Measurements from ENCODE around the gene GTF3C1. TPM values are rescaled to one million over a fixed set of nuclear protein-coding genes. Genes with fewer than 3 reads are reported as not detected.

The GTF3C1 gene
- total RNA-seq, 1 experiment from 2014 or later, result 38.1 TPM

DNA sequence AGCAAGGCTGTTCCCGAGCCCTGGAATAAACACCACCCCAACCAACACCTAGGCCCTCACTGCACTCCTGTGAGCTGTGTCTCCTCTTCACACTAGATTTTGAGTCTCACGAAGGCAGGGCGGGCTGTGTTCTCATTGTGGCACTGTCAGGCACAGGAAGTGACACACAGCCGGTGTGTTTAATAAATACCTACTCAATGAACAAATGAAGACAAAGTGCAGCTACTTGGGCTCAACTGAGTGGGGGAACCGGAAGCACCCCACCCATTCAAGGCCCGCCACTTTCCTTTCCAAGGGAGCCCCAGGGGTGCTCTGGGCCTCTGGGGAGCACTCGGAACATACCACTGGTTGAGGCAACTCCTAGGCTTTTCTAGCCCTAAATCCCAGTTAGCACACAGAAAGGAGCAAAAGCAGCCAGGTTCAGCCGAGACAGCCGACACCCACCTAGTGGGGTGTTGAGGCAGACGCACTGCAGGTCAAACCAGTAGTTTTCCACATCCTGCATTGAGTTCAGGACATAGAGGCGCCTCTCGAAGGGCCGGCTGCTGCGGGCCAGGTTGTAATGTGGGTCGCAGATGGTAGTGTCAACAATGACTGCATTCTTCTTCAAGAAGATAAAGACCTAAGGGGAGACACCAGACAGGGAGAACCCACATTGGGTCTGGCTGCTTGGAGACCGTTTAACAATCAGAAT, 57.7 kb downstream of the GTF3C1 start:
- intact Hi-C loops (cut with micrococcal nuclease), result no loop called here
- POLR2A ChIA-PET, result no interaction called here
- H3K36me3 Mint-ChIP-seq (ENCODE audit: insufficient read depth, unreplicated experiment), result peaks cover 95% of the 10 kb centered on the region
- BruUV-seq (replicated peaks), result no TSS peak
- H3K4me1 Mint-ChIP-seq (ENCODE audit: insufficient read depth, unreplicated experiment), result no peaks in the 10 kb centered on the region
- CTCF ChIA-PET, result no interaction called here
- no peak overlapping the region for H3K27ac Mint-ChIP-seq (ENCODE audit: low read depth, unreplicated experiment)
- no peaks in the 10 kb centered on the region for H3K27me3 Mint-ChIP-seq (ENCODE audit: insufficient read depth, unreplicated experiment)
- TF ChIP-seq, protein P1, sequence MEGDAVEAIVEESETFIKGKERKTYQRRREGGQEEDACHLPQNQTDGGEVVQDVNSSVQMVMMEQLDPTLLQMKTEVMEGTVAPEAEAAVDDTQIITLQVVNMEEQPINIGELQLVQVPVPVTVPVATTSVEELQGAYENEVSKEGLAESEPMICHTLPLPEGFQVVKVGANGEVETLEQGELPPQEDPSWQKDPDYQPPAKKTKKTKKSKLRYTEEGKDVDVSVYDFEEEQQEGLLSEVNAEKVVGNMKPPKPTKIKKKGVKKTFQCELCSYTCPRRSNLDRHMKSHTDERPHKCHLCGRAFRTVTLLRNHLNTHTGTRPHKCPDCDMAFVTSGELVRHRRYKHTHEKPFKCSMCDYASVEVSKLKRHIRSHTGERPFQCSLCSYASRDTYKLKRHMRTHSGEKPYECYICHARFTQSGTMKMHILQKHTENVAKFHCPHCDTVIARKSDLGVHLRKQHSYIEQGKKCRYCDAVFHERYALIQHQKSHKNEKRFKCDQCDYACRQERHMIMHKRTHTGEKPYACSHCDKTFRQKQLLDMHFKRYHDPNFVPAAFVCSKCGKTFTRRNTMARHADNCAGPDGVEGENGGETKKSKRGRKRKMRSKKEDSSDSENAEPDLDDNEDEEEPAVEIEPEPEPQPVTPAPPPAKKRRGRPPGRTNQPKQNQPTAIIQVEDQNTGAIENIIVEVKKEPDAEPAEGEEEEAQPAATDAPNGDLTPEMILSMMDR (IDR thresholded peaks at IDR 0.05; ENCODE audit: unreplicated experiment), result no peak
- no peaks in the 10 kb centered on the region for H3K9me3 Mint-ChIP-seq (ENCODE audit: unreplicated experiment)
- no peak for DNase-seq (ENCODE audit: unreplicated experiment)
- no peak overlapping the region for H3K4me3 Mint-ChIP-seq (ENCODE audit: unreplicated experiment)

DNA sequence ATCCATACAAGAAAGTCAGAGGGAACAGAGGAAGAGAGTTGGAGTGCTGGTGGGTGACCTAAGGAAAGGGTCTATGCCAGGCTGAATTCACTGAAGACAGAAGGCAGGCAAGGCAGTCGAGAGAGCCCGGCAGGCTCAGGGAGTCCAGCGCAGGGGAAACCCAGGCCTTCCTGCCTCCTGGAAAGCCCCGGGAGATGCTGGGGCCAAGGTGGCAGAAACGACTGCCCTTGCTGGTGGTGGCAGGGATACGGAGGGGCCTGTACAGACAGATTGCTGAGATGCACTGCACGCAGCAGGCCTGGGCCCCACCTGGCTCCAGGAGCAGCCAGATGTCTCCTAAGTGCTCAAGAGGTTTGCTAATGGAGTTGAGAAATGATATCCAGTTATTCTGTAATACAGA, 59.8 kb downstream of the GTF3C1 start:
- Mint-ChIP-seq H3K9me3 (ENCODE audit: unreplicated experiment) (no peaks in the 10 kb centered on the region), H3K27ac (ENCODE audit: low read depth, unreplicated experiment) (no peak overlapping the region), H3K27me3 (ENCODE audit: insufficient read depth, unreplicated experiment) (no peaks in the 10 kb centered on the region), H3K4me3 (ENCODE audit: unreplicated experiment) (no peak overlapping the region), H3K4me1 (ENCODE audit: insufficient read depth, unreplicated experiment) (no peaks in the 10 kb centered on the region), H3K36me3 (ENCODE audit: insufficient read depth, unreplicated experiment) (peaks cover 85% of the 10 kb centered on the region)
- no peak for DNase-seq (ENCODE audit: unreplicated experiment)
- intact Hi-C loops (cut with micrococcal nuclease), result no loop called here
- TF ChIP-seq, protein P1 (IDR thresholded peaks at IDR 0.05; ENCODE audit: unreplicated experiment), result no peak
- CTCF ChIA-PET, result no interaction called here
- POLR2A ChIA-PET, result no interaction called here
- no TSS peak for BruUV-seq (replicated peaks)

DNA sequence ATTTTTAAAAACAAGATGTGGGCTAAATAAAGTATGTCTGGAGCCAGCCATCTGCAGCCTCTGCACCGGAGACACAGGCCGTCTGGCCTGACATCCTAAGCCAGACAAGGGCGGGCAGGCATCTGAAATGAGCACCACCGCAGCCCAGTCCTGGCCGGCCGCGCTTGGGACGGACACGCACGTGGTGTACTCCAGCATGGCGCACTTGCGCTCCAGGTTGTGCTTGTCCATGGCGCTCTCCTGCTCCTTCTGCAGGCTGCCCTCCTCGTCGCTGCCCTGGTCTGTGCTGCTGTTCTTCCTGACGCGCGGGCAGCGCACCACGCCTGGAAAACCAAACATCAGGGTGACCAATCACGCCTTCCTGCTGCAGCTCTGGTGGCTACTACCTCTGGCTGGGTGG, 60.3 kb downstream of the GTF3C1 start:
- POLR2A ChIA-PET, result no interaction called here
- H3K9me3 Mint-ChIP-seq (ENCODE audit: unreplicated experiment), result no peaks in the 10 kb centered on the region
- TF ChIP-seq, protein P1 (IDR thresholded peaks at IDR 0.05; ENCODE audit: unreplicated experiment), result no peak
- H3K4me1 Mint-ChIP-seq (ENCODE audit: insufficient read depth, unreplicated experiment), result no peaks in the 10 kb centered on the region
- CTCF ChIA-PET, result no interaction called here
- no peak overlapping the region for H3K4me3 Mint-ChIP-seq (ENCODE audit: unreplicated experiment)
- BruUV-seq (replicated peaks), result no TSS peak
- DNase-seq (ENCODE audit: unreplicated experiment), result no peak
- intact Hi-C loops (cut with micrococcal nuclease), result no loop called here
- no peak overlapping the region for H3K27ac Mint-ChIP-seq (ENCODE audit: low read depth, unreplicated experiment)
- H3K27me3 Mint-ChIP-seq (ENCODE audit: insufficient read depth, unreplicated experiment), result no peaks in the 10 kb centered on the region
- peaks cover 85% of the 10 kb centered on the region for H3K36me3 Mint-ChIP-seq (ENCODE audit: insufficient read depth, unreplicated experiment)

DNA sequence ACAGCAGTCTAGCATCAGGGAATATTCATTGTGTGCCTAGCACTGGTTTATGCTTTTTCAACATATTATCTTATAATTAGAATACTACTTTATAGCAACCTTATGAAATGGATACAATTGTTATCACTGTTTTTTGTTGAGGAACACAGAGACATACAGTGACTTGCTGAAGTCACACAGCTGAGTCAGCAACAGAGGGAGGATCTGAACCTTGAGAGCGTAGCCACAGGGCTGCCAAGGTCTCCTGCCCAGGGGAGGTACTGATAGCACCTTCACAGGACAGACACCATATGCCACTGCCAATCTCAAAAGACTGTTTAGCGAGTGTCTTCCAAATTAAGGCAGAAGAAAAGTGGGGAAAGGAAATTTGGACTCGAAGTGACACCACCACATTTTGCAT, 63.0 kb downstream of the GTF3C1 start:
- H3K27me3 Mint-ChIP-seq (ENCODE audit: insufficient read depth, unreplicated experiment), result no peaks in the 10 kb centered on the region
- intact Hi-C loops (cut with micrococcal nuclease), result no loop called here
- POLR2A ChIA-PET, result no interaction called here
- H3K36me3 Mint-ChIP-seq (ENCODE audit: insufficient read depth, unreplicated experiment), result peaks cover 79% of the 10 kb centered on the region
- no peaks in the 10 kb centered on the region for H3K9me3 Mint-ChIP-seq (ENCODE audit: unreplicated experiment)
- no peak for DNase-seq (ENCODE audit: unreplicated experiment)
- CTCF ChIA-PET, result no interaction called here
- TF ChIP-seq, protein P1 (IDR thresholded peaks at IDR 0.05; ENCODE audit: unreplicated experiment), result no peak
- no peak overlapping the region for H3K4me3 Mint-ChIP-seq (ENCODE audit: unreplicated experiment)
- H3K27ac Mint-ChIP-seq (ENCODE audit: low read depth, unreplicated experiment), result no peak overlapping the region
- no TSS peak for BruUV-seq (replicated peaks)
- no peaks in the 10 kb centered on the region for H3K4me1 Mint-ChIP-seq (ENCODE audit: insufficient read depth, unreplicated experiment)

Measured in MCF 10A (cell line).